ENCODE data around the gene MCTP2.

DNA sequence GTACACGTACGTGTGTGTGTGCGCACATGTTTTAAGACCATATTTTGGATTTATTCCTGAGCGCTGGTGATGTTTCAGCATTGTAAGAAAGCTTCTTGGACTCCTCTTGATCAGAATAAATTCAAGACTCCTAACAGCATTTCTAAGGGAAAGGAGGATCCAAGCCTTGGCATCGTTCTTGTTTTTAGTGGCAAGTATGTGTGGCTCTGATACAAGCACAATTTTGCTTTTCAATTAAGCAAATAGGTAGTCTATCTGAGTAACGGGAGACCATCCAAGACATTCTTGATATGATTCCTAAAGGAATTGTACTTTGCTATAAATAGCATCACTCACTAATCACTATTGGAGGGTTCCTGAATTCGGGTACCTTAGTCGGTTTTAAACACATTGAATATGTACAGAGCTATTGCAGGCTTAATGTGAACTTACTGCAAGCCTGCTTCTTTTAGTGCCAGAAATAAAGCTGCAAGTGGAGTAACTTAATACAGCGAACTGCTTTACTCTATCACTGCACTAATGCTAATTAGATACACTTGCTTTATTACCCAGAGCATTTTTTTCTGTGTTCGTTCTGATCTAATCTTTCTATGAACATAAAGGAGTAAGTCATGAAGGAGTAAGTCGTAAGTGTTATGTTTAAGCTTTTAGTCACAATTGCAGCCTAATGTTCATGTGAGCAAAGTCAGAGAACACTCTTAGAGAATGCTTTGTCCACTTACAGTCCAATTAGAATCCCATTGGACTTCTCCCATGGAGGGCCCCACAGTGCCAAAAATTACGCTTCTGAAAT is 186.3 kb downstream of the MCTP2 start:
- TF ChIP-seq POLR2AphosphoS5 (IDR thresholded peaks at IDR 0.05; ENCODE audit: control insufficient read depth, insufficient read depth, low read depth, low read length): no peak
- no peak for TF ChIP-seq TAF15 (IDR thresholded peaks at IDR 0.05; ENCODE audit: low read depth, low read length)
- TF ChIP-seq, protein P1, sequence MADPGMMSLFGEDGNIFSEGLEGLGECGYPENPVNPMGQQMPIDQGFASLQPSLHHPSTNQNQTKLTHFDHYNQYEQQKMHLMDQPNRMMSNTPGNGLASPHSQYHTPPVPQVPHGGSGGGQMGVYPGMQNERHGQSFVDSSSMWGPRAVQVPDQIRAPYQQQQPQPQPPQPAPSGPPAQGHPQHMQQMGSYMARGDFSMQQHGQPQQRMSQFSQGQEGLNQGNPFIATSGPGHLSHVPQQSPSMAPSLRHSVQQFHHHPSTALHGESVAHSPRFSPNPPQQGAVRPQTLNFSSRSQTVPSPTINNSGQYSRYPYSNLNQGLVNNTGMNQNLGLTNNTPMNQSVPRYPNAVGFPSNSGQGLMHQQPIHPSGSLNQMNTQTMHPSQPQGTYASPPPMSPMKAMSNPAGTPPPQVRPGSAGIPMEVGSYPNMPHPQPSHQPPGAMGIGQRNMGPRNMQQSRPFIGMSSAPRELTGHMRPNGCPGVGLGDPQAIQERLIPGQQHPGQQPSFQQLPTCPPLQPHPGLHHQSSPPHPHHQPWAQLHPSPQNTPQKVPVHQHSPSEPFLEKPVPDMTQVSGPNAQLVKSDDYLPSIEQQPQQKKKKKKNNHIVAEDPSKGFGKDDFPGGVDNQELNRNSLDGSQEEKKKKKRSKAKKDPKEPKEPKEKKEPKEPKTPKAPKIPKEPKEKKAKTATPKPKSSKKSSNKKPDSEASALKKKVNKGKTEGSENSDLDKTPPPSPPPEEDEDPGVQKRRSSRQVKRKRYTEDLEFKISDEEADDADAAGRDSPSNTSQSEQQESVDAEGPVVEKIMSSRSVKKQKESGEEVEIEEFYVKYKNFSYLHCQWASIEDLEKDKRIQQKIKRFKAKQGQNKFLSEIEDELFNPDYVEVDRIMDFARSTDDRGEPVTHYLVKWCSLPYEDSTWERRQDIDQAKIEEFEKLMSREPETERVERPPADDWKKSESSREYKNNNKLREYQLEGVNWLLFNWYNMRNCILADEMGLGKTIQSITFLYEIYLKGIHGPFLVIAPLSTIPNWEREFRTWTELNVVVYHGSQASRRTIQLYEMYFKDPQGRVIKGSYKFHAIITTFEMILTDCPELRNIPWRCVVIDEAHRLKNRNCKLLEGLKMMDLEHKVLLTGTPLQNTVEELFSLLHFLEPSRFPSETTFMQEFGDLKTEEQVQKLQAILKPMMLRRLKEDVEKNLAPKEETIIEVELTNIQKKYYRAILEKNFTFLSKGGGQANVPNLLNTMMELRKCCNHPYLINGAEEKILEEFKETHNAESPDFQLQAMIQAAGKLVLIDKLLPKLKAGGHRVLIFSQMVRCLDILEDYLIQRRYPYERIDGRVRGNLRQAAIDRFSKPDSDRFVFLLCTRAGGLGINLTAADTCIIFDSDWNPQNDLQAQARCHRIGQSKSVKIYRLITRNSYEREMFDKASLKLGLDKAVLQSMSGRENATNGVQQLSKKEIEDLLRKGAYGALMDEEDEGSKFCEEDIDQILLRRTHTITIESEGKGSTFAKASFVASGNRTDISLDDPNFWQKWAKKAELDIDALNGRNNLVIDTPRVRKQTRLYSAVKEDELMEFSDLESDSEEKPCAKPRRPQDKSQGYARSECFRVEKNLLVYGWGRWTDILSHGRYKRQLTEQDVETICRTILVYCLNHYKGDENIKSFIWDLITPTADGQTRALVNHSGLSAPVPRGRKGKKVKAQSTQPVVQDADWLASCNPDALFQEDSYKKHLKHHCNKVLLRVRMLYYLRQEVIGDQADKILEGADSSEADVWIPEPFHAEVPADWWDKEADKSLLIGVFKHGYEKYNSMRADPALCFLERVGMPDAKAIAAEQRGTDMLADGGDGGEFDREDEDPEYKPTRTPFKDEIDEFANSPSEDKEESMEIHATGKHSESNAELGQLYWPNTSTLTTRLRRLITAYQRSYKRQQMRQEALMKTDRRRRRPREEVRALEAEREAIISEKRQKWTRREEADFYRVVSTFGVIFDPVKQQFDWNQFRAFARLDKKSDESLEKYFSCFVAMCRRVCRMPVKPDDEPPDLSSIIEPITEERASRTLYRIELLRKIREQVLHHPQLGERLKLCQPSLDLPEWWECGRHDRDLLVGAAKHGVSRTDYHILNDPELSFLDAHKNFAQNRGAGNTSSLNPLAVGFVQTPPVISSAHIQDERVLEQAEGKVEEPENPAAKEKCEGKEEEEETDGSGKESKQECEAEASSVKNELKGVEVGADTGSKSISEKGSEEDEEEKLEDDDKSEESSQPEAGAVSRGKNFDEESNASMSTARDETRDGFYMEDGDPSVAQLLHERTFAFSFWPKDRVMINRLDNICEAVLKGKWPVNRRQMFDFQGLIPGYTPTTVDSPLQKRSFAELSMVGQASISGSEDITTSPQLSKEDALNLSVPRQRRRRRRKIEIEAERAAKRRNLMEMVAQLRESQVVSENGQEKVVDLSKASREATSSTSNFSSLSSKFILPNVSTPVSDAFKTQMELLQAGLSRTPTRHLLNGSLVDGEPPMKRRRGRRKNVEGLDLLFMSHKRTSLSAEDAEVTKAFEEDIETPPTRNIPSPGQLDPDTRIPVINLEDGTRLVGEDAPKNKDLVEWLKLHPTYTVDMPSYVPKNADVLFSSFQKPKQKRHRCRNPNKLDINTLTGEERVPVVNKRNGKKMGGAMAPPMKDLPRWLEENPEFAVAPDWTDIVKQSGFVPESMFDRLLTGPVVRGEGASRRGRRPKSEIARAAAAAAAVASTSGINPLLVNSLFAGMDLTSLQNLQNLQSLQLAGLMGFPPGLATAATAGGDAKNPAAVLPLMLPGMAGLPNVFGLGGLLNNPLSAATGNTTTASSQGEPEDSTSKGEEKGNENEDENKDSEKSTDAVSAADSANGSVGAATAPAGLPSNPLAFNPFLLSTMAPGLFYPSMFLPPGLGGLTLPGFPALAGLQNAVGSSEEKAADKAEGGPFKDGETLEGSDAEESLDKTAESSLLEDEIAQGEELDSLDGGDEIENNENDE (IDR thresholded peaks at IDR 0.05; ENCODE audit: low read depth, low read length): no peak
- TF ChIP-seq RAD21 (CRISPR knock-in tag; conservative IDR thresholded peaks at IDR 0.05 in 1 of 2, IDR thresholded peaks at IDR 0.05 in 1 of 2): no peak
- no peak for TF ChIP-seq CBFB (CRISPR knock-in tag; IDR thresholded peaks at IDR 0.05)
- TF ChIP-seq ELF2 (CRISPR knock-in tag; IDR thresholded peaks at IDR 0.05): no peak
- TF ChIP-seq FOSL1 (tag; conservative IDR thresholded peaks at IDR 0.05): no peak
- no peak for TF ChIP-seq CEBPB (tag; IDR thresholded peaks at IDR 0.05)
- no peak for TF ChIP-seq ZNF436 (CRISPR knock-in tag; IDR thresholded peaks at IDR 0.05)
- TF ChIP-seq, protein P2, sequence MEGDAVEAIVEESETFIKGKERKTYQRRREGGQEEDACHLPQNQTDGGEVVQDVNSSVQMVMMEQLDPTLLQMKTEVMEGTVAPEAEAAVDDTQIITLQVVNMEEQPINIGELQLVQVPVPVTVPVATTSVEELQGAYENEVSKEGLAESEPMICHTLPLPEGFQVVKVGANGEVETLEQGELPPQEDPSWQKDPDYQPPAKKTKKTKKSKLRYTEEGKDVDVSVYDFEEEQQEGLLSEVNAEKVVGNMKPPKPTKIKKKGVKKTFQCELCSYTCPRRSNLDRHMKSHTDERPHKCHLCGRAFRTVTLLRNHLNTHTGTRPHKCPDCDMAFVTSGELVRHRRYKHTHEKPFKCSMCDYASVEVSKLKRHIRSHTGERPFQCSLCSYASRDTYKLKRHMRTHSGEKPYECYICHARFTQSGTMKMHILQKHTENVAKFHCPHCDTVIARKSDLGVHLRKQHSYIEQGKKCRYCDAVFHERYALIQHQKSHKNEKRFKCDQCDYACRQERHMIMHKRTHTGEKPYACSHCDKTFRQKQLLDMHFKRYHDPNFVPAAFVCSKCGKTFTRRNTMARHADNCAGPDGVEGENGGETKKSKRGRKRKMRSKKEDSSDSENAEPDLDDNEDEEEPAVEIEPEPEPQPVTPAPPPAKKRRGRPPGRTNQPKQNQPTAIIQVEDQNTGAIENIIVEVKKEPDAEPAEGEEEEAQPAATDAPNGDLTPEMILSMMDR (IDR thresholded peaks at IDR 0.05 in 2 of 3, conservative IDR thresholded peaks at IDR 0.05 in 1 of 3; ENCODE audit: insufficient read depth in 2 of 3, low read depth in 1 of 3, low read length in 3 of 3): no peak
- no peak for TF ChIP-seq EZH2 (IDR thresholded peaks at IDR 0.05; ENCODE audit: borderline replicate concordance, low read depth, low read length)
- TF ChIP-seq NFYB (IDR thresholded peaks at IDR 0.05; ENCODE audit: extremely low read depth, insufficient read length): no peak
- TF ChIP-seq NCOA2 (IDR thresholded peaks at IDR 0.05; ENCODE audit: partially characterized antibody in 2 of 2): no peak

Data from K562 (cell line).